ENCODE measurements around the gene BAIAP3. TPM values are rescaled to one million over a fixed set of nuclear protein-coding genes. Genes with fewer than 3 reads are reported as not detected.

BAIAP3 gene
- total RNA-seq, 1 experiment from 2014 or later, result 0.89 TPM

DNA sequence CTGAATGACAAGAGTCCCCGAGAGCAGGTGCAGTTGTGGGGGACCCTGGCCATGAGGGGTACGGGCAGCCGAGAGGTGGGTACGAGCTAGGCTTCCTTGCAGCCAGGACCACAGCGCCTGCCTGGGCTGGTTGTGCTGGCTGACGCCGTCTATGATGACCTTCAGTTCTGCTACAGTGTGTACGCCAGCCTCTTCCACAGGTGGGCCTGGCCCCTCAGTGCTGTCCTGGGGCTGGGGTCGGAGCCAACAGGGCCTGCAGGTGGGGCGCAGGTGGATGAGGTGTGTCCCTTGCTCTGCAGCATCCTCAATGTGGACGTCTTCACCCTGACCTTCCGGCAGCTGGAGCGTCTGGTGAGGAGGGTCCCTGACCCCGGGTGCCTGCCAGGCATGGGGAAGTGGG, 11.1 kb downstream of the BAIAP3 start:
- no peak for DNase-seq (ENCODE audit: extremely low read depth, low read depth)

DNA sequence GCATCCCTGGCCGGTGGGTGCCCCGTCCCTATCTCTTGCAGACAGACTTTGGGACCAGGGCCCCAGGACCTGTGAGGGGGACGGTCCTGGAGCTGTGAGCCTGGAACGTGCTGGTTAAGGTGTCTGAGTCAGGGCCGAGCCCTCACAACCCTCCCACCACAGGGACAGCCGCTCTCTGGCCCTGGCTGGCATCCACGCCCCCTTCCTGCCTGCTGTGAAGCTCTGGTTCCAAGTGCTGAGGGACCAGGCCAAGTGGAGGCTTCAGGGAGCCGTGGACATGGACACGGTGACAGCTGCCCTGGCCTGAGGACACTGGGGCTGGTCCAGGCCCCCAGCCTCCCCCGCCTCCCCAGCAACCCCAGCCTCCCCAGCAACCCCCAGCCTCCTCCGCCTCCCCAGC, 11.6 kb downstream of the BAIAP3 start:
- DNase-seq (ENCODE audit: extremely low read depth, low read depth), result no peak

DNA sequence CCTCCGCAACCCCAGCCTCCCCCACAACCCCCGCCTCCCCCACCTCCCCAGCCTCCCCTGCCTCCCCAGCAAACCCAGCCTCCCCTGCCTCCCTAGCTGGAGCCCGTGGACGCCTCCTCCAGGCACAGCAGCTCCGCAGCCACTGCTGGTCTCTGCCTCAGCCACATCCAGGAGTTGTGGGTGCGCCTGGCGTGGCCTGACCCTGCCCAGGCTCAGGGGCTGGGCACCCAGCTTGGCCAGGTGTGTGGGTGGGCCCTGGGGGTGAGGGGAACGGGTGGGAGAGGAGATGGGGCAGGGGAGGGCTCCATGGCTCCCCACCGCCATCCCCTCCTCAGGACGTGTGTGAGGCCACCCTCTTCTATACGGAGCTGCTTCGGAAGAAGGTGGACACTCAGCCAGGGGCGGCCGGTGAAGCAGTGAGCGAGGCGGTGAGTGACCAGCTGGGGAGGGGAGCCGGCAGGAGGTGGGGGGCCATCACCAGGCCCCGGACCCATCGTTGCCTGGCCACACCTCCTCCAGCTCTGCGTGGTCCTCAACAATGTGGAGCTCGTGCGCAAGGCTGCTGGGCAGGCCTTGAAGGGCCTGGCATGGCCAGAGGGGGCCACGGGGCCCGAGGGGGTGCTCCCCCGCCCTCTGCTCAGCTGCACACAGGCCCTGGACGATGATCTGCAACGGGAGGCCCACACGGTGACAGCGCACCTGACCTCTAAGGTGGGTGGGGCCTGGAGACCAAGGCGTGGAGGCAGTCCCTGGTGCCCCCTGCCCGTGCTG, 12.4 kb downstream of the BAIAP3 start:
- DNase-seq (ENCODE audit: extremely low read depth, low read depth), result no peak

DNA sequence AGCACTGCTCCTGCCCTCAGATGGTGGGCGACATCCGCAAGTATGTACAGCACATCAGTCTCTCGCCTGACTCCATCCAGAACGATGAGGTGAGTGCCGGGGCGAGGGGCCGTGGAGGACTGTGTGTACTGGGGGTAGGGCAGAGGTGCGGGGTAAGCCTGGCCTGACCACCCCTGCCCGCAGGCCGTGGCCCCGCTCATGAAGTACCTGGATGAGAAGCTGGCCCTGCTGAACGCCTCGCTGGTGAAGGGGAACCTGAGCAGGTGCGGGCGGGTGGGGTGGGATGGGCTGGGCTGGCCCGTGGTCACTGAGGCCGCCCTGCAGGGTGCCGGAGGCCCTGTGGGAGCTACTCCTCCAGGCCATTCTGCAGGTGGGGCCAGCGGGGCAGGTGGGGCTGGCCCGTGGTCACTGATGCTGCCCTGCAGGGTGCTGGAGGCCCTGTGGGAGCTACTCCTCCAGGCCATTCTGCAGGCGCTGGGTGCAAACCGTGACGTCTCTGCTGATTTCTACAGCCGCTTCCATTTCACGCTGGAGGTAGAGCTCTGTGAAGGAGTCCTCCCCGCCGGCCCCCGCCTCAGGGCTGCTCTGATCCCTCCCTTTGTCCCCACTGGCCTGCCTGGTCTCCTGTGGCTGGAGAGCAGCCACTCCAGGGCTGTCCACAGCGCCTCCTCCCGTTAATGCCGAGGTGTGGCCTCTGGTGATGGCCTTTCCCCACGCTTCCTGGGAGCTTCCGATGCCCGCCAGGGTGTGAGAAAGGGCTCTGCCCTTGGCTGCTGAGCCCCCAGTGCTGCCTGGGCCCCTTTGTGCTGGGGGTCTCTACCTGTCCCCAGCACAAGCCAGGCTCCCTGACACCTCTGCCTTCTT, 13.2 kb downstream of the BAIAP3 start:
- peak; percentile 45 for DNase-seq (ENCODE audit: extremely low read depth, low read depth)

DNA sequence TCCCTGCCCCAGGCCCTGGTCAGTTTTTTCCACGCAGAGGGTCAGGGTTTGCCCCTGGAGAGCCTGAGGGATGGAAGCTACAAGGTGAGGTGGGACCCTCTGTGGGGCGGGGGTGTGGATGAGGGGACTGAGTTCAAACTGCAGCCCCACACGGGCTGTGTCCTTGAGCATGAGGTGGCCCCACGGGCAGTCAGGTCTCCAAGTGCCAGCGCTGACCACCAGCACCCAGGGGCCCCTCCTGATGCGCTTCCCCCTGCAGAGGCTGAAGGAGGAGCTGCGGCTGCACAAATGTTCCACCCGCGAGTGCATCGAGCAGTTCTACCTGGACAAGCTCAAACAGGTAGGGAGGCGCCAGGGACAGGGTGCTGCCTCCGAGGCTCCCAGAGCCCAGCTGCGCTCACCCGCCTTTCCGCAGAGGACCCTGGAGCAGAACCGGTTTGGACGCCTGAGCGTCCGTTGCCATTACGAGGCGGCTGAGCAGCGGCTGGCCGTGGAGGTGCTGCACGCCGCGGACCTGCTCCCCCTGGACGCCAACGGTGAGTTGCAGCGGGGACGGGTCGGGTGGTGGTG, 13.9 kb downstream of the BAIAP3 start:
- DNase-seq (ENCODE audit: extremely low read depth, low read depth), result no peak

DNA sequence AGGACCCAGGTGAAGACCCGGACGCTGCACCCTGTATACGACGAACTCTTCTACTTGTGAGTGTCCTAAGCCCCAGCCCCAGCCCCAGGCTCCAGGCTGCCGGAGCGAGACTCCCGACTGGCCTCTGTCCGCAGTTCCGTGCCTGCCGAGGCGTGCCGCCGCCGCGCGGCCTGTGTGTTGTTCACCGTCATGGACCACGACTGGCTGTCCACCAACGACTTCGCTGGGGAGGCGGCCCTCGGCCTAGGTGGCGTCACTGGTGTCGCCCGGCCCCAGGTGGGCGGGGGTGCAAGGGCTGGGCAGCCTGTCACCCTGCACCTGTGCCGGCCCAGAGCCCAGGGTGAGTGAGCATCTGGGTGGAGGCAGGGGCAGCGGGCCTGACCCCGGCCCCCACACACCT, 14.5 kb downstream of the BAIAP3 start:
- DNase-seq (ENCODE audit: extremely low read depth, low read depth), result no peak

DNA sequence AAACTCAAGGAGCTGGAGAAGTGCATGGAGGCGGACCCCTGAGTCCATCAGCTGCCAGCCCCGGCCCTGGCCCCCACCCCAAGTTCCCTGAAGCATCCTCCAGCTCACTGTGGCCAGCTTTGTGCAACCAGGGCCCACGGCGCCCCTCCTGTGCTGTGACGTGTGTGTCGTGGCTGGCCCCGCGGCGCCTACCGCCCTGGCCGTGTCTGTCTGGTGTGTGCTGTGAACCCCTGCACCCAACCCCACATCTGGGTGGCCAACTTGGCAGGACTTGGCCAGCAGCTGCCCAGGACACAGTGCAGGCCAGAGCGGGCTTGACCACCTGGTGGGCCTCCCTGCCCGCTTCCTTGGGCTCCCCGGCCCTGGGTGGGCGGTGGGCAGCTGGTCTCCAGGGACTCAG, 15.0 kb downstream of the BAIAP3 start:
- DNase-seq (ENCODE audit: extremely low read depth, low read depth), result no peak

DNA sequence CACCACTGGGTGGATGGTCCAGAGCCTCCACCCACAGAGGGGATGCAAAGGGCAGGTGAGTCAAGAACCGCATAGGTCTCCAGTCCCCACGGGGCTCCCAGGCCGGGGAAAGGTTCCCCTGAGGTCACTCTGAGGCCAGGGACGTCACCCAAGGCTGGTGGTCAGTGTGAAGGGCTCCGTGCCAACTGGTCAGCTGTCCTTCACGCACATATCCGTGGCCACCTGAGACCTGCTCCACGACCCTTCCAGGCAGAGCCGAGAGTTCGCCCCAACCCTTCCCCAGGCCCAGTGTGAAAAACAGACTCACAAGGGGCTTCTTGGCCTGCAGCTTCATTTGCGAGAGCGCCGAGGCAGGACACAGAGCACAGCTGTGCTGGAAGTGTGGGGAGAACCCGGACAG, 15.5 kb downstream of the BAIAP3 start:
- DNase-seq (ENCODE audit: extremely low read depth, low read depth), result no peak

DNA sequence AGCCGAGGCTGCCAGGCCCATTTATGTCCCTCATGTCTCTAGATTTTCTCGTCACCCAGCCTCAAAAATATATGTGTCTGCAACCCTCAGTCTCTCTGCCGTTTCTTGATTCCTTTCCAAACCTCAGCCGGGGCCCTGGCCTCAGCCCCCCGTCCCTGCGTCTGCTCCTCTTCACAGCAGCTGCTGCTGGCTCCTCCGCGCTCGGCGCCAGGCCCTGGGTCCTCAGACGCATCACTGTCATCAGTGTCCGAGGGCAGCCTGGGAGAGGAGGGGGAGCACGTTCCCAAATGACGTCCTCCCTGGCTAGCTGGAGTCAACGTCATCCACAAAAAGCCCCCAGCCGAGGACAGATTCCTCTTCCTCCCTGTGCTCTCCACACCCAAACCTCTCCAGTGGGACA, 15.9 kb downstream of the BAIAP3 start:
- no peak for DNase-seq (ENCODE audit: extremely low read depth, low read depth)

DNA sequence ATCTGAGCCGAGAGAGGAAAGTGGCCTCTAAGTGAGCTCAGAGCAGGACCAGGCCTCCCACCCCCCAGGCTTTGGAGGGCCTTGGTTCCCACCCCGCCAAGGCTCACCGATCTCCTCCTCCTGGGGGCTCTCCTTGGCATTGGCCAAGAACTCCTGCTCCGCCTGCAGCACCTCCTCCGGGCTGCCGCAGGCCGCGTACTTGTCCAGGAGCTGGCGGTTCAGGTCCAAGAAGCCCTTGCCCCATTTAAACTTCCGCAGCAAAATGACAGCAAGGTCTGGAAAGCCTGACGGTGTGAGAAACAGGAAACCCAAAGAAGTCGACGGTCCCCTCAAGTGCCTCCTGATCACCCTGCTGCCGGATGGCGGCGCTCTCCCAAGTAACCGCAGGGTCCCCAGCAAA, 16.5 kb downstream of the BAIAP3 start:
- DNase-seq (ENCODE audit: extremely low read depth, low read depth), result no peak

DNA sequence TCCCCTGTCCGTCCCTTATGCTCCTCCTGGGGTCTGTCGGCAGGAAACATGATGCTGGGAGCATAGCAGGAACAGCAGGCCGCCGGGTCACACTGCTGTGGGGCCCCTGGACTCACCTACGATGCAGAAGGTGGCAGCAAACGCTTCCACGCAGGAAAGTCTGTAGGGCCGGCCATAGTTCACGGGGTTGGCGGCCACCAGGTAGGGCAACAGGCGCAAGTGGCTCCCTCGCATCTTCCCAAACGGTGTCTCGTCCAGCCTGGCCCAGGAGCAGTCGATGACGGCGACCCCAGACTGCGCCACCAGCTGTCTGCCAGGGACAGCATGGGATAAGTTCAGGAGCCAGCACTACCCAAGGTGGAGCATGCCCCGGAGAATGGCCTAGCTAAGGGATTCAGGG, 17.2 kb downstream of the BAIAP3 start:
- no peak for DNase-seq (ENCODE audit: extremely low read depth, low read depth)

DNA sequence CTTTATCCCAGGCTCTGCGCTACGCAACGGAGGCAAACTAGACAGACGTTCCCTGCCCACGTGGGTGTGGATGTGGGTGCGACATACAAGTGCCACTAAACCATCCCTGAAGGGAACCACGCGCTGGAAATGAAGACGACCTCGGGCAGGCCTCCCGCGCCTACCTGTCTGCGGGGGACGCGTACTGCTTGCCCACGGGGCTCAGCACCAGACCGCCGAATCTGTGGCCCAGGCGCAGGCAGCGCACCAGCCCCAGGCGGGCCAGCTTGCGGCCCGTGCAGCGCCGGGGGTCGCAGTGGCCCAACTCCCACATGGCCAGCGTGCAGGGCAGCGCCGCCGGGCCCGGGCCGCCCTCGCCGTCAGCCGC, 17.8 kb downstream of the BAIAP3 start:
- DNase-seq (ENCODE audit: extremely low read depth, low read depth), result no peak

DNA sequence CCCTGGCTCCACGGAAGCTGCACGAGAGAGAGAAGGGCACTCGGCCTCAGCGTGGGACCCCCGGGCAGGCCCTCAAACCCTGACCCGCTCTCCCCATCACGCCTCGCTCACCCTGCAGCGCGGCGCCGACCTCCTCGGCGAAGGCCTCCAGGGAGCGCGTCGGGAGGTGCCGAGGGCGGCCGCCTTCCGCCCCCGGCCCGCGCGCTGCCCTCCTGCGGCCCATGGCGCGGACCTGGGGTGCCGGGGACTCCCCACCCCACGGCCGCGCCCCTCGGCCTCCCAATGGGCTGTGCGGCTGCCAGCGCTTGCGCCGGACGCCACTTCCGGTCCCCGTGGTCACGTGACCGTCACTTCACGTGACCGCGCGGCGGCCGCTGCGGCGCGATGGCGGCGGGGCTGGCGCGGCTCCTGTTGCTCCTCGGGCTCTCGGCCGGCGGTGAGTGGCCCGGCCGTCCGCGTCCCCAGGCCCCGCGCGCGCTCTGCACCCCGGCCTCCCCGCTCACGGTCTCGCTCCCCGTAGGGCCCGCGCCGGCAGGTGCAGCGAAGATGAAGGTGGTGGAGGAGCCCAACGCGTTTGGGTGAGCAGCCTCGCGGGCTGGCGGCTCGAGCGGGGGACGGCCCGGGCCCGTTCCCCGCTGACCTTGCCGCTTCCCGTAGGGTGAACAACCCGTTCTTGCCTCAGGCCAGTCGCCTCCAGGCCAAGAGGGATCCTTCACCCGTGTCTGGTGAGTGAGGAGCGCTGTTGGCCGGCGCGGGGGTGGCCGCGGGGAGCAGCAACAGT, 18.3 kb downstream of the BAIAP3 start, which contains the start of the genes GNPTG and TSR3:
Gene GNPTG, plus strand, starts transcription at position 350 of the 781 bp plus-strand sequence. Its CDS starts 35 bp downstream, at position 385.
Gene TSR3, minus strand, starts transcription at position 297 of the 781 bp plus-strand sequence. Its CDS starts 74 bp downstream, at position 223.
- DNase-seq (ENCODE audit: extremely low read depth, low read depth), result peak; percentile 80

DNA sequence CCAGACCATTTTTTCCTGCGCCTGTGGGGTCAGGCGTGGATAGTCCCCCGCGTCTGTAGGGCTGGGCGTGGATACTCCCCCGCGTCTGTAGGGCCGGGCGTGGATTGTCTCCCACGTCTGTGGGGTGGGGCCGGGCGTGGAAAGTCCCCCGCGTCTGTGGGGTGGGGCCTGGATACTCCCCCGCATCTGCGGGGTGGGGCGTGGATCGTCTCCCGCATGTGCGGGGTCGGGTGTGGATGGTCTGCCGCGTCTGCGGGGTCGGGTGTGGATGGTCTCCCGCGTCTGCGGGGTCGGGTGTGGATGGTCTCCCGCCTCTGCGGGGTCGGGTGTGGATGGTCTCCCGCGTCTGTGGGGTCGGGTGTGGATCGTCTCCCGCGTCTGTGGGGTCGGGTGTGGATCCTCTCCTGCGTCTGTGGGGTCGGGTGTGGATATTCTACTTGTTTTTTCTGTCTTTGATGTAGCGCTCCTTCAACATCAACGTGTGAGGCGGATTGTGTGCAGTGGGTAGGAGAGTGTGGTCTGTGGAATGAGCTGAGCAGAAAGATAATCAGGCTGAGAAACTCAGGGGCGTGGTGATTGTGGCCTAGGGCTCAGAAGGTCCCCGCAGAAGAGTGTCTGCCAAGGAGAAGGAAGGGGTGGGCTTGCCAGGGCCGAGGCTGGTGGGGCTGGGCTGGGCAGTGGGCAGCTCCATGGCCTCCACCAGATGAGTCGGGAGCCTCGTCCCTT, 21.5 kb downstream of the BAIAP3 start:
- DNase-seq (ENCODE audit: extremely low read depth, low read depth), result no peak

DNA sequence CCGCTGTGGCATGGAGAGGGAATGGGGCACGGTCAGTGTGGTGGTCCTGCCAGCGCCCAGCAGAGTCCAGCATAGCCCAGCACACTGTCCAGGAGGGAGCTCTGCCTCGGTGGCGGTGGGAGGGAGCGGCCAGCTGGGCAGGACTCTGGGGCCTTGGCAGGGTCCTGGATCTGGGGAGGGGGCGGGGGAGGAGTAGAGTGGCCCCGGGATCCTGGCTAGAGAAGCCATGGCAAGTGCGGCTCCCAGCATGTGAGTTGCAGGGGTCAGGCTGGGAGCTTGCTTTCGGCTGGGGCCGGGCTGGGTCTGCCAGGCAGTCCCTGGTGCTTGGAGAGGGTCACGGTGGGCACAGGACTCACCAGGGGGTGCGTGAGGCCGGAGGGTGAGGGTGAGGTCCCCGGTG, 22.1 kb downstream of the BAIAP3 start:
- DNase-seq (ENCODE audit: extremely low read depth, low read depth), result no peak

DNA sequence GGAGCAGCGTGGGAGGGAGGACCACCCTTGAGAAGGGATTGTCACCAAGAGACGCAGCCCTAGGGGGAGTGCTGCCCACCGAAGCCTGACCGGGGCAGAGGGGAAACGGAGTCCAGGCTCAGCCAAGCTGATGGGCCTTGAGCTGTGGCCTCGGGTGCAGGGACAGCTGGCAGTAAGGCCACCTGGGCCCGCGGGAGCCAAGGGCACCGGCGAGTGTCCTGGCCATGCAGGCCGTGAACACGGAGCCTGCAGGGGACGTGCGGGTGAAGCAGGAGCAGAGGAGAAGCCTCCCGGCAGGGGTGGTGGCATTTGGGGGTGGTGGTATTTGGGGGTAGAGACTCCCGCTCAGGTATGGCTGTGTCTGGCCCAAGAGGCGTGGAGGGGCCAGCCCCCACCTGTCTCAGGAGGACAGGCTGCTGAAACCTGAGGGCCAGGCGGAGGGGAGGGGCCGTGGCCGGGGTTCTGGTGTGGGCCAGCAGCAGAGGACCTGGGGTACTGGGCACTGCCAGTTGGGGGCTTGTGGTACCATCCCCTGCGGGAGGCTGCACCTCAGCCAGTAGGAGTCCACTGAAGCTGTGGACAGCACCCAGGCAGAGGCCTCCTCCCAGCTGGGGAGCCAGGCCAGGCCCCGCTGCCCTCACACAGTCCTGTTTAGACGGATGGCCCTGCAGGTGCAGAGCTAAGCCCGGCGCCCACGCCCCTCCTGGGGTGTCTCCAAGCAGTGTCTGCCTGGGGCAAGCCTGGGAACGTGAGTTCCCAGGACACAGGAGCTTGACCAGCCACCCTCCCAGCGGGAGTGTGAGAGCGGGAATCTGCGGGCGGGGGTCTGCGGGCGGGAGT, 22.8 kb downstream of the BAIAP3 start:
- no peak for DNase-seq (ENCODE audit: extremely low read depth, low read depth)

DNA sequence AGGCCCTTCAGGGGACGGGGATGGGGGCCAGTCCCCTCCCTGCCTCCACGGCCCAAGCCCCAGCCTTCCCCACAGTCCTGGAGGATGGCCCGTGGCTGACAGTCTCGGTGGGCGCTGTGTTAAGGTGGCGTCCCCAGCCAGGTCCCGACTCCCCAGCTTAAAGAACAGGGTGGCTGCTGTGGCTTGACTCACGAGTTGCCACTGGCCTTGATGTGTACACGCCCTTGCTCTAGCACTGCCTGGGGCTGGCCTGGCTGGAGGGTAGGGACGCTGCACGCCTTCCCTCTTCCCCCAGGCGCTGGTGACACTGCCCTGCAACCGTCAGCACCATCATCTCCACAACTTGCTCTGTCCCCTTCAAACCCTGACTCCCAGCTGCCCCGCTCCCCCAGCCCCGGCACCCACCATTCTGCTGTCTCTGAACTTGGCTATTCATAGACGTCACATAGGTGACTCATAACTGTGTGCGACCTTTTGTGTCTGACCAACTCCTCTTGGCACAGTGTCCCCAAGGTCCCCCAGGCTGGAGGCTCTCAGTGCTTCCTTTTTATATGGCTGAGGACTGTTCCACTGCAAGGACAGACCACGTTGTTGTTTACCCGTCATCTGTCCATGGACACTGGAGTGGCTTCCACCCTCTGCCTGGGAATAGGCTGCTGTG, 24.6 kb downstream of the BAIAP3 start:
- peak; percentile 35 for DNase-seq (ENCODE audit: extremely low read depth, low read depth)

DNA sequence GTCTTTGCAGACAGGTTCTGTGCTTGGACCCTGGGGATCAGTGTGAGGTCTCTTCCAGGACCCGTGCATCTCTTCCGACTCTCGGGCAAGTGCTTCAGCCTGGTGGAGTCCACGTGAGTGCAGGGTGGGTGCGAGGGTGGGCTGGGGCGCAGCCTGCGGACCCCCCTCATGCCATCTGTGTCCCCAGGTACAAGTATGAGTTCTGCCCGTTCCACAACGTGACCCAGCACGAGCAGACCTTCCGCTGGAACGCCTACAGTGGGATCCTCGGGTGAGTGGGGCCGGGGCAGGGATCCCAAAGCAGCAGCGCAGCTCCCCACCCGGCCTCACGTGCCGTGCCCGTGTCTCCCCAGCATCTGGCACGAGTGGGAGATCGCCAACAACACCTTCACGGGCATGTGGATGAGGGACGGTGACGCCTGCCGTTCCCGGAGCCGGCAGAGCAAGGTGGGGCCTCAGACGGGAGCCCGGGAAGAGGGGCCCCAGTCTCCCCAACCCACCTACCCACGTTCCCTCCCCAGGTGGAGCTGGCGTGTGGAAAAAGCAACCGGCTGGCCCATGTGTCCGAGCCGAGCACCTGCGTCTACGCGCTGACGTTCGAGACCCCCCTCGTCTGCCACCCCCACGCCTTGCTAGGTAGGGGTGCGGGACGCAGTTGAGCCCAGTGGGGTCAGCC, 28.4 kb downstream of the BAIAP3 start:
- no peak for DNase-seq (ENCODE audit: extremely low read depth, low read depth)
